ENCODE measurements around the gene METTL27. TPM values are rescaled to one million over a fixed set of nuclear protein-coding genes. Genes with fewer than 3 reads are reported as not detected.

METTL27 gene
- polyA plus RNA-seq, 1 donor from 2014 or later = 2.4 TPM

- Histone ChIP-seq H3K9ac (ENCODE audit: low read length) (no peak overlapping the region), H3K9me2 (ENCODE audit: insufficient read depth, low read length) (no peaks in the 10 kb centered on the region), H3K9me3 (ENCODE audit: low read length) (no peaks in the 10 kb centered on the region), H3K4me2 (ENCODE audit: low read length) (no peak overlapping the region), H3K36me3 (ENCODE audit: insufficient read depth, low read length) (no peaks in the 10 kb centered on the region), H3F3A (ENCODE audit: insufficient read depth, low read length, poor library complexity, severe bottlenecking) (no peaks in the 10 kb centered on the region), H2AFZ (ENCODE audit: low read depth, low read length) (no peak overlapping the region), H3K79me2 (replicated peaks; ENCODE audit: insufficient read depth, low read length) (no peaks in the 10 kb centered on the region), H4K20me1 (ENCODE audit: insufficient read depth) (no peaks in the 10 kb centered on the region), H3K27ac (ENCODE audit: low read length) (no peak overlapping the region), H3K27me3 (ENCODE audit: insufficient read depth, low read depth, low read length) (no peaks in the 10 kb centered on the region), H3K4me3 (ENCODE audit: low read length) (no peak overlapping the region)
- TF ChIP-seq RAD21 (conservative IDR thresholded peaks at IDR 0.05) = no peak
- TF ChIP-seq POLR2AphosphoS5 (IDR thresholded peaks at IDR 0.05) = no peak
- TF ChIP-seq SMC3 (conservative IDR thresholded peaks at IDR 0.05; ENCODE audit: poor library complexity) = no peak
- no peak for TF ChIP-seq CTCF (IDR thresholded peaks at IDR 0.05; ENCODE audit: poor library complexity, severe bottlenecking)
- TF ChIP-seq EP300 (conservative IDR thresholded peaks at IDR 0.05; ENCODE audit: poor library complexity, severe bottlenecking) = no peak
- TF ChIP-seq REST (IDR thresholded peaks at IDR 0.05; ENCODE audit: borderline replicate concordance) = no peak
- TF ChIP-seq MXI1 (conservative IDR thresholded peaks at IDR 0.05; ENCODE audit: poor library complexity, severe bottlenecking) = no peak
- TF ChIP-seq EZH2 (IDR thresholded peaks at IDR 0.05; ENCODE audit: borderline replicate concordance, insufficient read depth, low read length, poor library complexity, severe bottlenecking) = no peak
- TF ChIP-seq TAF1 (IDR thresholded peaks at IDR 0.05; ENCODE audit: low read depth) = no peak
Observed at GRCh38 chr7:73809467-73809951, 32.8 kb downstream of the METTL27 start.

DNA sequence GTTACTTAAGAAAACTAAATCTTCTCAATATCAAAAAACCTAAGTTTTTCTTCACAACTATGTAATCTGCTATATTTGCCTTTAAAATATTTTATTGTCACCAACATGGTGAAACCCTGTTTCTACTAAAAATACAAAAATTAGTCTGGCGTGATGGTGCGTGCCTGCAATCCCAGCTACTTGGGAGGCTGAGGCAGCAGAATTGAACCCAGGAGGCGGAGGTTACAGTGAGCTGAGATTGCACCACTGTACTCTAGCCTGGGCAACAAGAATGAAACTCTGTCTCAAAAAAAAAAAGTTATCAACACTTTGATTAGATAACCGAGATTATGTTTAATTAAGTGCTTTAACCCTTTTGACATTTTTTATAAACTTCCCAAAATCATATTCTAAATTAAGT lies 39.9 kb downstream of the METTL27 start:
- Histone ChIP-seq H3K79me2 (replicated peaks; ENCODE audit: insufficient read depth, low read length) (no peaks in the 10 kb centered on the region), H4K20me1 (ENCODE audit: insufficient read depth) (no peaks in the 10 kb centered on the region)

More for the DNA sequence above, 39.9 kb downstream of the METTL27 start:
- no peak overlapping the region for H3K27ac ChIP-seq (ENCODE audit: low read length)
- no peak overlapping the region for H3K9ac ChIP-seq (ENCODE audit: low read length)
- no peaks in the 10 kb centered on the region for H3K9me2 ChIP-seq (ENCODE audit: insufficient read depth, low read length)
- H3K36me3 ChIP-seq (ENCODE audit: insufficient read depth, low read length) = no peaks in the 10 kb centered on the region
- no peak overlapping the region for H2AFZ ChIP-seq (ENCODE audit: low read depth, low read length)
- no peak overlapping the region for H3K4me3 ChIP-seq (ENCODE audit: low read length)
- TF ChIP-seq TAF1 (IDR thresholded peaks at IDR 0.05; ENCODE audit: low read depth) (no peak), POLR2AphosphoS5 (IDR thresholded peaks at IDR 0.05) (no peak), REST (IDR thresholded peaks at IDR 0.05; ENCODE audit: borderline replicate concordance) (no peak), MXI1 (conservative IDR thresholded peaks at IDR 0.05; ENCODE audit: poor library complexity, severe bottlenecking) (no peak), CTCF (IDR thresholded peaks at IDR 0.05; ENCODE audit: poor library complexity, severe bottlenecking) (no peak), SMC3 (conservative IDR thresholded peaks at IDR 0.05; ENCODE audit: poor library complexity) (no peak), EZH2 (IDR thresholded peaks at IDR 0.05; ENCODE audit: borderline replicate concordance, insufficient read depth, low read length, poor library complexity, severe bottlenecking) (no peak), RAD21 (conservative IDR thresholded peaks at IDR 0.05) (no peak), EP300 (conservative IDR thresholded peaks at IDR 0.05; ENCODE audit: poor library complexity, severe bottlenecking) (no peak)
- H3K27me3 ChIP-seq (ENCODE audit: insufficient read depth, low read depth, low read length) = no peaks in the 10 kb centered on the region
- H3K4me2 ChIP-seq (ENCODE audit: low read length) = no peak overlapping the region
- no peaks in the 10 kb centered on the region for H3F3A ChIP-seq (ENCODE audit: insufficient read depth, low read length, poor library complexity, severe bottlenecking)
- no peaks in the 10 kb centered on the region for H3K9me3 ChIP-seq (ENCODE audit: low read length)

Data from neural cell (in vitro differentiated cells).